ENCODE data around the gene SPAG17. TPM values are rescaled to one million over a fixed set of nuclear protein-coding genes. Genes with fewer than 3 reads are reported as not detected.

Gene SPAG17
- total and polyA plus RNA-seq, 2 donors (not counting 1 experiment from before 2014, with no cell fraction given): not detected

- Histone ChIP-seq H3K9ac (ENCODE audit: low read length) (no peak overlapping the region), H3K79me2 (ENCODE audit: control insufficient read depth, insufficient read depth, low read length) (no peaks in the 10 kb centered on the region), H3K27me3 (replicated peaks in 1 of 4; ENCODE audit: control extremely low read depth in 1 of 4, control insufficient read depth in 3 of 4, insufficient read depth in 4 of 4, low read length in 3 of 4) (no peaks in the 10 kb centered on the region), H3K9me3 (ENCODE audit: control extremely low read depth in 1 of 3, control insufficient read depth in 2 of 3, insufficient read depth in 1 of 3, low read length in 2 of 3) (no peaks in the 10 kb centered on the region), H3K4me3 (ENCODE audit: control extremely low read depth in 1 of 5, extremely low read depth in 1 of 5, insufficient read depth in 1 of 5, low read depth in 2 of 5, low read length in 4 of 5) (no peak overlapping the region), H2AFZ (ENCODE audit: insufficient read depth, low read depth, low read length, poor library complexity, severe bottlenecking) (no peak overlapping the region), H3K4me1 (ENCODE audit: control insufficient read depth in 2 of 2, insufficient read depth in 2 of 2, low read length in 2 of 2) (no peaks in the 10 kb centered on the region), H3K36me3 (replicated peaks in 1 of 2; ENCODE audit: control extremely low read depth in 1 of 2, control insufficient read depth in 1 of 2, extremely low read depth in 1 of 2, insufficient read depth in 2 of 2, low read length in 1 of 2) (no peaks in the 10 kb centered on the region), H3K27ac (ENCODE audit: low read length in 2 of 2) (no peak overlapping the region), H4K20me1 (ENCODE audit: control insufficient read depth, insufficient read depth, low read length, poor library complexity, severe bottlenecking) (no peaks in the 10 kb centered on the region), H3K4me2 (replicated peaks; ENCODE audit: low read depth, low read length, poor library complexity, severe bottlenecking) (no peak overlapping the region)
- no peak overlapping the region for H3K4me3 Mint-ChIP-seq
- no peaks in the 10 kb centered on the region for H3K4me1 Mint-ChIP-seq
- ATAC-seq (ENCODE audit: low read depth) (no peak), DNase-seq (no peak)
- intact Hi-C loops (cut with micrococcal nuclease): no loop called here
- no peak overlapping the region for H3K27ac Mint-ChIP-seq
- CTCF ChIA-PET: no interaction called here
- H3K27me3 Mint-ChIP-seq: peaks cover 3% of the 10 kb centered on the region
- no CpG with 5 or more reads among the region's 1 CpG for whole genome bisulfite sequencing (ENCODE audit: insufficient coverage)
- POLR2A ChIA-PET: no interaction called here
- TF ChIP-seq EZH2 (IDR thresholded peaks at IDR 0.05; ENCODE audit: borderline replicate concordance, insufficient read depth, low read depth, low read length, poor library complexity, severe bottlenecking) (no peak), CTCF (IDR thresholded peaks at IDR 0.05) (no peak)
- H3K9me3 Mint-ChIP-seq (ENCODE audit: insufficient read depth): no peaks in the 10 kb centered on the region
Observed at GRCh38 chr1:118021668-118022067, 163.4 kb downstream of the SPAG17 start.

- Histone ChIP-seq H3K9ac (ENCODE audit: low read length) (no peak overlapping the region), H2AFZ (ENCODE audit: insufficient read depth, low read depth, low read length, poor library complexity, severe bottlenecking) (no peak overlapping the region), H3K79me2 (ENCODE audit: control insufficient read depth, insufficient read depth, low read length) (no peaks in the 10 kb centered on the region), H3K9me3 (ENCODE audit: control extremely low read depth in 1 of 3, control insufficient read depth in 2 of 3, insufficient read depth in 1 of 3, low read length in 2 of 3) (no peaks in the 10 kb centered on the region), H3K27ac (ENCODE audit: low read length in 2 of 2) (no peak overlapping the region), H3K4me1 (ENCODE audit: control insufficient read depth in 2 of 2, insufficient read depth in 2 of 2, low read length in 2 of 2) (no peaks in the 10 kb centered on the region), H4K20me1 (ENCODE audit: control insufficient read depth, insufficient read depth, low read length, poor library complexity, severe bottlenecking) (no peaks in the 10 kb centered on the region), H3K27me3 (replicated peaks in 1 of 4; ENCODE audit: control extremely low read depth in 1 of 4, control insufficient read depth in 3 of 4, insufficient read depth in 4 of 4, low read length in 3 of 4) (no peaks in the 10 kb centered on the region), H3K36me3 (replicated peaks in 1 of 2; ENCODE audit: control extremely low read depth in 1 of 2, control insufficient read depth in 1 of 2, extremely low read depth in 1 of 2, insufficient read depth in 2 of 2, low read length in 1 of 2) (no peaks in the 10 kb centered on the region), H3K4me3 (ENCODE audit: control extremely low read depth in 1 of 5, extremely low read depth in 1 of 5, insufficient read depth in 1 of 5, low read depth in 2 of 5, low read length in 4 of 5) (no peak overlapping the region), H3K4me2 (replicated peaks; ENCODE audit: low read depth, low read length, poor library complexity, severe bottlenecking) (no peak overlapping the region)
- TF ChIP-seq EZH2 (IDR thresholded peaks at IDR 0.05; ENCODE audit: borderline replicate concordance, insufficient read depth, low read depth, low read length, poor library complexity, severe bottlenecking) (no peak), CTCF (IDR thresholded peaks at IDR 0.05) (no peak)
- Mint-ChIP-seq H3K27me3 (no peaks in the 10 kb centered on the region), H3K4me1 (no peaks in the 10 kb centered on the region), H3K4me3 (no peak overlapping the region), H3K9me3 (ENCODE audit: insufficient read depth) (no peaks in the 10 kb centered on the region), H3K27ac (no peak overlapping the region)
- ChIA-PET CTCF (no interaction called here), POLR2A (no interaction called here)
- ATAC-seq (ENCODE audit: low read depth) (no peak), DNase-seq (no peak)
- intact Hi-C loops (cut with micrococcal nuclease): no loop called here
- no CpG with 5 or more reads among the region's 1 CpG for WGBS (ENCODE audit: insufficient coverage)
Observed at GRCh38 chr1:118018060-118018459, 167.0 kb downstream of the SPAG17 start.

All from B cell (primary cell).